WTC11 (cell line): ENCODE results near the gene LRRC8D. TPM values are rescaled to one million over a fixed set of nuclear protein-coding genes. Genes with fewer than 3 reads are reported as not detected.

Experiments used
- ATAC-seq: fragments of 200-7000 bp; cut with Tn5 transposase; 2 replicates; pipeline ENCODE4 v1.10.0; 2021; ENCODE audit warnings: mild to moderate bottlenecking, moderate library complexity
- CTCF ChIA-PET: fragments of 300-600 bp; sonication (Branson Sonifier 250); formaldehyde crosslinking; loops from one replicate; lab custom pipeline; 2021; ENCODE audit warnings: antibody characterized with exemption; lab: Charles Lee
- POLR2A ChIA-PET: fragments of 350-600 bp; sonication (Branson Sonifier 250); formaldehyde crosslinking; loops from one replicate; lab custom pipeline; 2021; ENCODE audit warnings: antibody characterized with exemption; lab: Charles Lee
- DNase-seq: peaks from one replicate; pipeline ENCODE4 v3.0.0; 2021; ENCODE audit warnings: low spot score
- H3K27ac Mint-ChIP-seq: 2 replicates; pipeline ENCODE4 v1.8.0; 2021; ENCODE audit warnings: mixed read lengths
- H3K27me3 Mint-ChIP-seq: 2 replicates; pipeline ENCODE4 v1.8.0; 2021; ENCODE audit warnings: low read depth, mild to moderate bottlenecking, moderate library complexity, mixed read lengths
- H3K36me3 Mint-ChIP-seq: 2 replicates; pipeline ENCODE4 v1.8.0; 2021; ENCODE audit warnings: mixed read lengths
- H3K4me1 Mint-ChIP-seq: 2 replicates; pipeline ENCODE4 v1.8.0; 2022; ENCODE audit warnings: mixed read lengths
- H3K4me3 Mint-ChIP-seq: 2 replicates; pipeline ENCODE4 v1.8.0; 2021; ENCODE audit warnings: mild to moderate bottlenecking, moderate library complexity, mixed read lengths
- H3K9me3 Mint-ChIP-seq: 2 replicates; pipeline ENCODE4 v1.8.0; 2021; ENCODE audit warnings: mixed read lengths
- RELA ChIP-seq: sonication (generic); formaldehyde crosslinking; IDR thresholded peaks from 2 replicates; pipeline ENCODE4 v1.8.1; 2022; ENCODE audit warnings: missing genetic modification reagents, mild to moderate bottlenecking, borderline replicate concordance
- SP1 ChIP-seq: sonication (generic); formaldehyde crosslinking; conservative IDR thresholded peaks from 2 replicates; pipeline ENCODE4 v1.8.1; 2022; ENCODE audit warnings: missing genetic modification reagents
- ZNF121 ChIP-seq: sonication (generic); formaldehyde crosslinking; IDR thresholded peaks from 2 replicates; pipeline ENCODE4 v1.8.0; 2023; ENCODE audit warnings: missing genetic modification reagents
- total RNA-seq: library from RNA; stranded (reverse); gene quantifications from 3 replicates; pipeline ENCODE4 v1.2.3, GENCODE V29; 2021
- TF ChIP-seq, protein P1 (sequence below): sonication (generic); formaldehyde crosslinking; IDR thresholded peaks from 2 replicates; pipeline ENCODE4 v1.8.1; 2023; ENCODE audit warnings: mild to moderate bottlenecking, missing genetic modification reagents
- TF ChIP-seq, protein P2 (sequence below): sonication (generic); formaldehyde crosslinking; IDR thresholded peaks from 2 replicates; pipeline ENCODE4 v1.8.0; 2023; ENCODE audit warnings: missing genetic modification reagents
- TF ChIP-seq, protein P3 (sequence below): fragments of 250-450 bp; sonication (Bioruptor Pico); IDR thresholded peaks from 2 replicates; pipeline ENCODE4 v1.9.0; 2021; ENCODE audit warnings: mild to moderate bottlenecking, borderline replicate concordance
- TF ChIP-seq, protein P4 (sequence below): sonication (generic); formaldehyde crosslinking; IDR thresholded peaks from 2 replicates; pipeline ENCODE4 v1.8.0; 2023; ENCODE audit warnings: missing genetic modification reagents, mild to moderate bottlenecking, borderline replicate concordance
- TF ChIP-seq, protein P5 (sequence below): sonication (generic); formaldehyde crosslinking; IDR thresholded peaks from 2 replicates; pipeline ENCODE4 v1.8.0; 2023; ENCODE audit warnings: mild to moderate bottlenecking, missing genetic modification reagents
- TF ChIP-seq, protein P6 (sequence below): fragments of 250-450 bp; sonication (Bioruptor Pico); IDR thresholded peaks from 2 replicates; pipeline ENCODE4 v1.8.0; 2021; ENCODE audit warnings: mild to moderate bottlenecking
- TF ChIP-seq, protein P7 (sequence below): sonication (generic); formaldehyde crosslinking; IDR thresholded peaks from 2 replicates; pipeline ENCODE4 v1.8.1; 2022; ENCODE audit warnings: missing genetic modification reagents, borderline replicate concordance

The LRRC8D gene
- total RNA-seq, 1 experiment from 2014 or later: 42.6 TPM

DNA sequence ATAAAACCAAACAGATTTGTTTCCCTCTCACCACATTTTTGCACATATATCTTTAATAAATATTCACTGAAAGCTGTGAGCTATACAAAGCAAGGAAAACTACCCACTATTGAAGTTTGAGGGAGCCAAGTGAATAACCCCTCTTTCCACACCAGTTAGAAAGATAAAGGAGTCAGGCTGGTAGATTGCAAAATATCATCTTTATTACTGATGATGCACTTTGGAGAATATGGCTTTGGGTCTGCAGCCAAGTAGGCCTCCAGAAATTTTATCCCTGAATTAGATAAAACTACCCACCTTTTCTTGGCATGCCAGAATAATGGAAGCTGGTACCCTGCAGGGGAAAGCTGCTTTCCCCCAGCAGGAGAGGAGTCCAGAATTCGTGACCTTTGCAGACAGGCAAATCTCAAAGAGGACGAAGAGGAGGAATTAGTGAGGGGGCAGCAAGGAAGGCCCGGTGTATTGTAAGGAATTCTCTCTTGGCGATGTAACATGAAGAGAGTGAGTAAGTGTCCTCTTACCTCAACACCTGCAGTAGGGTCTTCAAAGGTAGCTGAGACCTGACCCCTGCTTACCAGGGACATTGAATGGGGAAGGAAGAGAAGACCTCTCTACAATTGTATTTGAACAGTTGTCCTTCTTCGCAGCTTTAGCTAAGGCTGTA, 84.7 kb downstream of the LRRC8D start:
- TF ChIP-seq, protein P1, sequence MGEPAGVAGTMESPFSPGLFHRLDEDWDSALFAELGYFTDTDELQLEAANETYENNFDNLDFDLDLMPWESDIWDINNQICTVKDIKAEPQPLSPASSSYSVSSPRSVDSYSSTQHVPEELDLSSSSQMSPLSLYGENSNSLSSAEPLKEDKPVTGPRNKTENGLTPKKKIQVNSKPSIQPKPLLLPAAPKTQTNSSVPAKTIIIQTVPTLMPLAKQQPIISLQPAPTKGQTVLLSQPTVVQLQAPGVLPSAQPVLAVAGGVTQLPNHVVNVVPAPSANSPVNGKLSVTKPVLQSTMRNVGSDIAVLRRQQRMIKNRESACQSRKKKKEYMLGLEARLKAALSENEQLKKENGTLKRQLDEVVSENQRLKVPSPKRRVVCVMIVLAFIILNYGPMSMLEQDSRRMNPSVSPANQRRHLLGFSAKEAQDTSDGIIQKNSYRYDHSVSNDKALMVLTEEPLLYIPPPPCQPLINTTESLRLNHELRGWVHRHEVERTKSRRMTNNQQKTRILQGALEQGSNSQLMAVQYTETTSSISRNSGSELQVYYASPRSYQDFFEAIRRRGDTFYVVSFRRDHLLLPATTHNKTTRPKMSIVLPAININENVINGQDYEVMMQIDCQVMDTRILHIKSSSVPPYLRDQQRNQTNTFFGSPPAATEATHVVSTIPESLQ (CRISPR knock-in tag): no peak
- TF ChIP-seq, protein P2, sequence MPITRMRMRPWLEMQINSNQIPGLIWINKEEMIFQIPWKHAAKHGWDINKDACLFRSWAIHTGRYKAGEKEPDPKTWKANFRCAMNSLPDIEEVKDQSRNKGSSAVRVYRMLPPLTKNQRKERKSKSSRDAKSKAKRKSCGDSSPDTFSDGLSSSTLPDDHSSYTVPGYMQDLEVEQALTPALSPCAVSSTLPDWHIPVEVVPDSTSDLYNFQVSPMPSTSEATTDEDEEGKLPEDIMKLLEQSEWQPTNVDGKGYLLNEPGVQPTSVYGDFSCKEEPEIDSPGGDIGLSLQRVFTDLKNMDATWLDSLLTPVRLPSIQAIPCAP (CRISPR knock-in tag): no peak
- TF ChIP-seq ZNF121 (CRISPR knock-in tag) (no peak), RELA (CRISPR knock-in tag) (no peak), SP1 (CRISPR knock-in tag) (no peak)
- TF ChIP-seq, protein P3, sequence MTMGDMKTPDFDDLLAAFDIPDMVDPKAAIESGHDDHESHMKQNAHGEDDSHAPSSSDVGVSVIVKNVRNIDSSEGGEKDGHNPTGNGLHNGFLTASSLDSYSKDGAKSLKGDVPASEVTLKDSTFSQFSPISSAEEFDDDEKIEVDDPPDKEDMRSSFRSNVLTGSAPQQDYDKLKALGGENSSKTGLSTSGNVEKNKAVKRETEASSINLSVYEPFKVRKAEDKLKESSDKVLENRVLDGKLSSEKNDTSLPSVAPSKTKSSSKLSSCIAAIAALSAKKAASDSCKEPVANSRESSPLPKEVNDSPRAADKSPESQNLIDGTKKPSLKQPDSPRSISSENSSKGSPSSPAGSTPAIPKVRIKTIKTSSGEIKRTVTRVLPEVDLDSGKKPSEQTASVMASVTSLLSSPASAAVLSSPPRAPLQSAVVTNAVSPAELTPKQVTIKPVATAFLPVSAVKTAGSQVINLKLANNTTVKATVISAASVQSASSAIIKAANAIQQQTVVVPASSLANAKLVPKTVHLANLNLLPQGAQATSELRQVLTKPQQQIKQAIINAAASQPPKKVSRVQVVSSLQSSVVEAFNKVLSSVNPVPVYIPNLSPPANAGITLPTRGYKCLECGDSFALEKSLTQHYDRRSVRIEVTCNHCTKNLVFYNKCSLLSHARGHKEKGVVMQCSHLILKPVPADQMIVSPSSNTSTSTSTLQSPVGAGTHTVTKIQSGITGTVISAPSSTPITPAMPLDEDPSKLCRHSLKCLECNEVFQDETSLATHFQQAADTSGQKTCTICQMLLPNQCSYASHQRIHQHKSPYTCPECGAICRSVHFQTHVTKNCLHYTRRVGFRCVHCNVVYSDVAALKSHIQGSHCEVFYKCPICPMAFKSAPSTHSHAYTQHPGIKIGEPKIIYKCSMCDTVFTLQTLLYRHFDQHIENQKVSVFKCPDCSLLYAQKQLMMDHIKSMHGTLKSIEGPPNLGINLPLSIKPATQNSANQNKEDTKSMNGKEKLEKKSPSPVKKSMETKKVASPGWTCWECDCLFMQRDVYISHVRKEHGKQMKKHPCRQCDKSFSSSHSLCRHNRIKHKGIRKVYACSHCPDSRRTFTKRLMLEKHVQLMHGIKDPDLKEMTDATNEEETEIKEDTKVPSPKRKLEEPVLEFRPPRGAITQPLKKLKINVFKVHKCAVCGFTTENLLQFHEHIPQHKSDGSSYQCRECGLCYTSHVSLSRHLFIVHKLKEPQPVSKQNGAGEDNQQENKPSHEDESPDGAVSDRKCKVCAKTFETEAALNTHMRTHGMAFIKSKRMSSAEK: no peak
- TF ChIP-seq, protein P4, sequence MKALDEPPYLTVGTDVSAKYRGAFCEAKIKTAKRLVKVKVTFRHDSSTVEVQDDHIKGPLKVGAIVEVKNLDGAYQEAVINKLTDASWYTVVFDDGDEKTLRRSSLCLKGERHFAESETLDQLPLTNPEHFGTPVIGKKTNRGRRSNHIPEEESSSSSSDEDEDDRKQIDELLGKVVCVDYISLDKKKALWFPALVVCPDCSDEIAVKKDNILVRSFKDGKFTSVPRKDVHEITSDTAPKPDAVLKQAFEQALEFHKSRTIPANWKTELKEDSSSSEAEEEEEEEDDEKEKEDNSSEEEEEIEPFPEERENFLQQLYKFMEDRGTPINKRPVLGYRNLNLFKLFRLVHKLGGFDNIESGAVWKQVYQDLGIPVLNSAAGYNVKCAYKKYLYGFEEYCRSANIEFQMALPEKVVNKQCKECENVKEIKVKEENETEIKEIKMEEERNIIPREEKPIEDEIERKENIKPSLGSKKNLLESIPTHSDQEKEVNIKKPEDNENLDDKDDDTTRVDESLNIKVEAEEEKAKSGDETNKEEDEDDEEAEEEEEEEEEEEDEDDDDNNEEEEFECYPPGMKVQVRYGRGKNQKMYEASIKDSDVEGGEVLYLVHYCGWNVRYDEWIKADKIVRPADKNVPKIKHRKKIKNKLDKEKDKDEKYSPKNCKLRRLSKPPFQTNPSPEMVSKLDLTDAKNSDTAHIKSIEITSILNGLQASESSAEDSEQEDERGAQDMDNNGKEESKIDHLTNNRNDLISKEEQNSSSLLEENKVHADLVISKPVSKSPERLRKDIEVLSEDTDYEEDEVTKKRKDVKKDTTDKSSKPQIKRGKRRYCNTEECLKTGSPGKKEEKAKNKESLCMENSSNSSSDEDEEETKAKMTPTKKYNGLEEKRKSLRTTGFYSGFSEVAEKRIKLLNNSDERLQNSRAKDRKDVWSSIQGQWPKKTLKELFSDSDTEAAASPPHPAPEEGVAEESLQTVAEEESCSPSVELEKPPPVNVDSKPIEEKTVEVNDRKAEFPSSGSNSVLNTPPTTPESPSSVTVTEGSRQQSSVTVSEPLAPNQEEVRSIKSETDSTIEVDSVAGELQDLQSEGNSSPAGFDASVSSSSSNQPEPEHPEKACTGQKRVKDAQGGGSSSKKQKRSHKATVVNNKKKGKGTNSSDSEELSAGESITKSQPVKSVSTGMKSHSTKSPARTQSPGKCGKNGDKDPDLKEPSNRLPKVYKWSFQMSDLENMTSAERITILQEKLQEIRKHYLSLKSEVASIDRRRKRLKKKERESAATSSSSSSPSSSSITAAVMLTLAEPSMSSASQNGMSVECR (CRISPR knock-in tag): no peak
- TF ChIP-seq, protein P5, sequence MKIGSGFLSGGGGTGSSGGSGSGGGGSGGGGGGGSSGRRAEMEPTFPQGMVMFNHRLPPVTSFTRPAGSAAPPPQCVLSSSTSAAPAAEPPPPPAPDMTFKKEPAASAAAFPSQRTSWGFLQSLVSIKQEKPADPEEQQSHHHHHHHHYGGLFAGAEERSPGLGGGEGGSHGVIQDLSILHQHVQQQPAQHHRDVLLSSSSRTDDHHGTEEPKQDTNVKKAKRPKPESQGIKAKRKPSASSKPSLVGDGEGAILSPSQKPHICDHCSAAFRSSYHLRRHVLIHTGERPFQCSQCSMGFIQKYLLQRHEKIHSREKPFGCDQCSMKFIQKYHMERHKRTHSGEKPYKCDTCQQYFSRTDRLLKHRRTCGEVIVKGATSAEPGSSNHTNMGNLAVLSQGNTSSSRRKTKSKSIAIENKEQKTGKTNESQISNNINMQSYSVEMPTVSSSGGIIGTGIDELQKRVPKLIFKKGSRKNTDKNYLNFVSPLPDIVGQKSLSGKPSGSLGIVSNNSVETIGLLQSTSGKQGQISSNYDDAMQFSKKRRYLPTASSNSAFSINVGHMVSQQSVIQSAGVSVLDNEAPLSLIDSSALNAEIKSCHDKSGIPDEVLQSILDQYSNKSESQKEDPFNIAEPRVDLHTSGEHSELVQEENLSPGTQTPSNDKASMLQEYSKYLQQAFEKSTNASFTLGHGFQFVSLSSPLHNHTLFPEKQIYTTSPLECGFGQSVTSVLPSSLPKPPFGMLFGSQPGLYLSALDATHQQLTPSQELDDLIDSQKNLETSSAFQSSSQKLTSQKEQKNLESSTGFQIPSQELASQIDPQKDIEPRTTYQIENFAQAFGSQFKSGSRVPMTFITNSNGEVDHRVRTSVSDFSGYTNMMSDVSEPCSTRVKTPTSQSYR (CRISPR knock-in tag): no peak
- TF ChIP-seq, protein P6, sequence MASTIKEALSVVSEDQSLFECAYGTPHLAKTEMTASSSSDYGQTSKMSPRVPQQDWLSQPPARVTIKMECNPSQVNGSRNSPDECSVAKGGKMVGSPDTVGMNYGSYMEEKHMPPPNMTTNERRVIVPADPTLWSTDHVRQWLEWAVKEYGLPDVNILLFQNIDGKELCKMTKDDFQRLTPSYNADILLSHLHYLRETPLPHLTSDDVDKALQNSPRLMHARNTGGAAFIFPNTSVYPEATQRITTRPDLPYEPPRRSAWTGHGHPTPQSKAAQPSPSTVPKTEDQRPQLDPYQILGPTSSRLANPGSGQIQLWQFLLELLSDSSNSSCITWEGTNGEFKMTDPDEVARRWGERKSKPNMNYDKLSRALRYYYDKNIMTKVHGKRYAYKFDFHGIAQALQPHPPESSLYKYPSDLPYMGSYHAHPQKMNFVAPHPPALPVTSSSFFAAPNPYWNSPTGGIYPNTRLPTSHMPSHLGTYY (CRISPR knock-in tag): no peak
- TF ChIP-seq, protein P7, sequence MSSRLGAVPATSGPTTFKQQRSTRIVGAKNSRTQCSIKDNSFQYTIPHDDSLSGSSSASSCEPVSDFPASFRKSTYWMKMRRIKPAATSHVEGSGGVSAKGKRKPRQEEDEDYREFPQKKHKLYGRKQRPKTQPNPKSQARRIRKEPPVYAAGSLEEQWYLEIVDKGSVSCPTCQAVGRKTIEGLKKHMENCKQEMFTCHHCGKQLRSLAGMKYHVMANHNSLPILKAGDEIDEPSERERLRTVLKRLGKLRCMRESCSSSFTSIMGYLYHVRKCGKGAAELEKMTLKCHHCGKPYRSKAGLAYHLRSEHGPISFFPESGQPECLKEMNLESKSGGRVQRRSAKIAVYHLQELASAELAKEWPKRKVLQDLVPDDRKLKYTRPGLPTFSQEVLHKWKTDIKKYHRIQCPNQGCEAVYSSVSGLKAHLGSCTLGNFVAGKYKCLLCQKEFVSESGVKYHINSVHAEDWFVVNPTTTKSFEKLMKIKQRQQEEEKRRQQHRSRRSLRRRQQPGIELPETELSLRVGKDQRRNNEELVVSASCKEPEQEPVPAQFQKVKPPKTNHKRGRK: no peak
- Mint-ChIP-seq H3K4me3 (peak overlapping the region; percentile 21; the same call in 1 of the 2 replicates), H3K36me3 (no peaks in the 10 kb centered on the region), H3K9me3 (no peaks in the 10 kb centered on the region), H3K4me1 (peaks cover 90% of the 10 kb centered on the region), H3K27ac (peak overlapping the region; percentile 97), H3K27me3 (no peaks in the 10 kb centered on the region)
- CTCF ChIA-PET: interaction anchor here (3.2 kb wide), 1 partner anchor 63 kb away, joined by 11 read pairs; no protein-coding TSS in a partner anchor
- DNase-seq (no peak), ATAC-seq (peak; percentile 20)
- POLR2A ChIA-PET: no interaction called here
